ENCODE results near the gene LLPH. TPM values are rescaled to one million over a fixed set of nuclear protein-coding genes. Genes with fewer than 3 reads are reported as not detected.

LLPH gene
- total RNA-seq, 1 experiment from 2014 or later, result 31.5 TPM

DNA sequence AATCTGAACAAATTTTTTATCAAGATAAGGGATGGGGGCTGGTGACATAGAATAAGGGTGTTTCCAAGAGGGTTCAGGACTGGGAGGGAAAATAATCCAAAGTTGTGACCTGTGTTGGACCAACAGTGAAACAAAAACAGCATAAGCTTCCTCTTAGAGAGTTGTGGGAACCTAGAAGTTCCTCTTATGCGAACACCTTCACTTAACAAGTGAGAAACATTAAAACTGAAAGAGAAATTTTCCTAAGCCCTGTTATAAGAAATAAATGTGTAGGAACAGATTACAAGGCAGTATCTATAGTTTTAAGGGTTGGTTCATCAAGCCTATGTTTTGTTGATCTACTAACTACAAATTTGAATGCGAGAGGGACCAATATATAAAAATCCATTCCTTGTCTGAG lies 58.4 kb downstream of the LLPH start (continued):
- TF ChIP-seq, protein P1, sequence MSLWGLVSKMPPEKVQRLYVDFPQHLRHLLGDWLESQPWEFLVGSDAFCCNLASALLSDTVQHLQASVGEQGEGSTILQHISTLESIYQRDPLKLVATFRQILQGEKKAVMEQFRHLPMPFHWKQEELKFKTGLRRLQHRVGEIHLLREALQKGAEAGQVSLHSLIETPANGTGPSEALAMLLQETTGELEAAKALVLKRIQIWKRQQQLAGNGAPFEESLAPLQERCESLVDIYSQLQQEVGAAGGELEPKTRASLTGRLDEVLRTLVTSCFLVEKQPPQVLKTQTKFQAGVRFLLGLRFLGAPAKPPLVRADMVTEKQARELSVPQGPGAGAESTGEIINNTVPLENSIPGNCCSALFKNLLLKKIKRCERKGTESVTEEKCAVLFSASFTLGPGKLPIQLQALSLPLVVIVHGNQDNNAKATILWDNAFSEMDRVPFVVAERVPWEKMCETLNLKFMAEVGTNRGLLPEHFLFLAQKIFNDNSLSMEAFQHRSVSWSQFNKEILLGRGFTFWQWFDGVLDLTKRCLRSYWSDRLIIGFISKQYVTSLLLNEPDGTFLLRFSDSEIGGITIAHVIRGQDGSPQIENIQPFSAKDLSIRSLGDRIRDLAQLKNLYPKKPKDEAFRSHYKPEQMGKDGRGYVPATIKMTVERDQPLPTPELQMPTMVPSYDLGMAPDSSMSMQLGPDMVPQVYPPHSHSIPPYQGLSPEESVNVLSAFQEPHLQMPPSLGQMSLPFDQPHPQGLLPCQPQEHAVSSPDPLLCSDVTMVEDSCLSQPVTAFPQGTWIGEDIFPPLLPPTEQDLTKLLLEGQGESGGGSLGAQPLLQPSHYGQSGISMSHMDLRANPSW (CRISPR knock-in tag; conservative IDR thresholded peaks at IDR 0.05; ENCODE audit: low read depth), result no peak
- TF ChIP-seq SP1 (CRISPR knock-in tag; conservative IDR thresholded peaks at IDR 0.05) (no peak), ZNF671 (CRISPR knock-in tag; IDR thresholded peaks at IDR 0.05) (no peak), NFATC4 (CRISPR knock-in tag; IDR thresholded peaks at IDR 0.05) (no peak)
- TF ChIP-seq, protein P2, sequence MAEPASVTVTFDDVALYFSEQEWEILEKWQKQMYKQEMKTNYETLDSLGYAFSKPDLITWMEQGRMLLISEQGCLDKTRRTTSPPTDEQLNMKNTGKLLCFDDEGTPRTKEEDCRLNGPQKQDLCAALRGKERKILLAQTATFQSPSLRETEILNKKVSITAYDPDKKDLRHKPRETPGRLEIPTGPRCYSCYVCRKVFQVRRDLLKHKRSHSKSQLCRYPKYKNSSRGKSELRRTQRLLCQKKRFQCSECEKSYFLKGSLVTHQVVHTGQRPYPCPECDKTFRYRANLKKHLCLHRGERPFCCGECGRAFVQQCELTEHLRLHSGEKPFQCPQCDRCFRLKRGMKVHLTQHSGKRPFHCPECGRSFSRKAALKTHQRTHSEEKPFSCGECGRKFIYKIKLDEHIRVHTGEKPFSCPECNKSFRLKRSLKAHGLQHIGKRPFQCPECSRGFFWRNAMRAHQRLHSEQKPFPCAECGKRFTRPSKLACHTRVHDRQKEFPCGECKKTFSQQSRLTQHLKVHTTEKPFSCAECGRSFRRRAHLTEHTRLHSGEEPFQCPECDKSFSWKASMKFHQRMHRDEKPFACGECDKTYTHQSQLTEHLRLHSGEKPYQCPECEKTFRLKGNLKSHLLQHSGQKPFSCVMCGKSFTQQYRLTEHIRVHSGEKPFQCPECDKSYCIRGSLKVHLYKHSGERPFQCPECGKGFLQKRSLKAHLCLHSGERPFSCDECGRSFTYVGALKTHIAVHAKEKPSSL (CRISPR knock-in tag; conservative IDR thresholded peaks at IDR 0.05), result no peak
- TF ChIP-seq, protein P3, sequence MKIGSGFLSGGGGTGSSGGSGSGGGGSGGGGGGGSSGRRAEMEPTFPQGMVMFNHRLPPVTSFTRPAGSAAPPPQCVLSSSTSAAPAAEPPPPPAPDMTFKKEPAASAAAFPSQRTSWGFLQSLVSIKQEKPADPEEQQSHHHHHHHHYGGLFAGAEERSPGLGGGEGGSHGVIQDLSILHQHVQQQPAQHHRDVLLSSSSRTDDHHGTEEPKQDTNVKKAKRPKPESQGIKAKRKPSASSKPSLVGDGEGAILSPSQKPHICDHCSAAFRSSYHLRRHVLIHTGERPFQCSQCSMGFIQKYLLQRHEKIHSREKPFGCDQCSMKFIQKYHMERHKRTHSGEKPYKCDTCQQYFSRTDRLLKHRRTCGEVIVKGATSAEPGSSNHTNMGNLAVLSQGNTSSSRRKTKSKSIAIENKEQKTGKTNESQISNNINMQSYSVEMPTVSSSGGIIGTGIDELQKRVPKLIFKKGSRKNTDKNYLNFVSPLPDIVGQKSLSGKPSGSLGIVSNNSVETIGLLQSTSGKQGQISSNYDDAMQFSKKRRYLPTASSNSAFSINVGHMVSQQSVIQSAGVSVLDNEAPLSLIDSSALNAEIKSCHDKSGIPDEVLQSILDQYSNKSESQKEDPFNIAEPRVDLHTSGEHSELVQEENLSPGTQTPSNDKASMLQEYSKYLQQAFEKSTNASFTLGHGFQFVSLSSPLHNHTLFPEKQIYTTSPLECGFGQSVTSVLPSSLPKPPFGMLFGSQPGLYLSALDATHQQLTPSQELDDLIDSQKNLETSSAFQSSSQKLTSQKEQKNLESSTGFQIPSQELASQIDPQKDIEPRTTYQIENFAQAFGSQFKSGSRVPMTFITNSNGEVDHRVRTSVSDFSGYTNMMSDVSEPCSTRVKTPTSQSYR (CRISPR knock-in tag; IDR thresholded peaks at IDR 0.05), result no peak

DNA sequence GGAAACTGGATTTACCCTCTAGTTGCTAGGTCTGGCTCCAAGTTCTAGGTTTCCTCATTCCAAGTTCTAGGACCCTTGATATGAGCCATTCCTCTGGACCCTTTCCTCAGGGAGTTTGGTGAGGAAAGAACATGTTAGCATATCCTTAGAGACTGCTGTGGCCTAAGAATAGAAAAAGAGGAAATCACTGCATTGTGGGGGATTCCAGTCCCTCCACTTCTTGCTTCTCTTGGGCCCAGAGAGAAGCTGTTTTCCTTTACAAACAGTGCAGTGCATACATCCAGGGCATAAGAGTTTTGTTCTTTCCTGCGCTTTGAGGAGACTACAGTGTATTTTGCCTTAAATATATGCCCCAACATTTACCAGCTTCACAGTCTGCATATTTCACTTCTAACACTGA lies 59.0 kb downstream of the LLPH start:
- Mint-ChIP-seq H3K36me3 (no peaks in the 10 kb centered on the region), H3K9me3 (peaks cover 4% of the 10 kb centered on the region), H3K27me3 (ENCODE audit: low read depth) (no peaks in the 10 kb centered on the region), H3K27ac (no peak overlapping the region), H3K4me1 (peaks cover 11% of the 10 kb centered on the region), H3K4me3 (no peak overlapping the region)
- ATAC-seq, result no peak
- TF ChIP-seq, protein P4, sequence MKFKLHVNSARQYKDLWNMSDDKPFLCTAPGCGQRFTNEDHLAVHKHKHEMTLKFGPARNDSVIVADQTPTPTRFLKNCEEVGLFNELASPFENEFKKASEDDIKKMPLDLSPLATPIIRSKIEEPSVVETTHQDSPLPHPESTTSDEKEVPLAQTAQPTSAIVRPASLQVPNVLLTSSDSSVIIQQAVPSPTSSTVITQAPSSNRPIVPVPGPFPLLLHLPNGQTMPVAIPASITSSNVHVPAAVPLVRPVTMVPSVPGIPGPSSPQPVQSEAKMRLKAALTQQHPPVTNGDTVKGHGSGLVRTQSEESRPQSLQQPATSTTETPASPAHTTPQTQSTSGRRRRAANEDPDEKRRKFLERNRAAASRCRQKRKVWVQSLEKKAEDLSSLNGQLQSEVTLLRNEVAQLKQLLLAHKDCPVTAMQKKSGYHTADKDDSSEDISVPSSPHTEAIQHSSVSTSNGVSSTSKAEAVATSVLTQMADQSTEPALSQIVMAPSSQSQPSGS (CRISPR knock-in tag; IDR thresholded peaks at IDR 0.05; ENCODE audit: borderline replicate concordance, low read depth), result no peak
- TF ChIP-seq CREM (CRISPR knock-in tag; IDR thresholded peaks at IDR 0.05), result no peak
- TF ChIP-seq IRF2 (CRISPR knock-in tag; IDR thresholded peaks at IDR 0.05; ENCODE audit: borderline replicate concordance, low read depth), result no peak
- TF ChIP-seq ATF1 (CRISPR knock-in tag; IDR thresholded peaks at IDR 0.05), result no peak
- TF ChIP-seq, protein P5, sequence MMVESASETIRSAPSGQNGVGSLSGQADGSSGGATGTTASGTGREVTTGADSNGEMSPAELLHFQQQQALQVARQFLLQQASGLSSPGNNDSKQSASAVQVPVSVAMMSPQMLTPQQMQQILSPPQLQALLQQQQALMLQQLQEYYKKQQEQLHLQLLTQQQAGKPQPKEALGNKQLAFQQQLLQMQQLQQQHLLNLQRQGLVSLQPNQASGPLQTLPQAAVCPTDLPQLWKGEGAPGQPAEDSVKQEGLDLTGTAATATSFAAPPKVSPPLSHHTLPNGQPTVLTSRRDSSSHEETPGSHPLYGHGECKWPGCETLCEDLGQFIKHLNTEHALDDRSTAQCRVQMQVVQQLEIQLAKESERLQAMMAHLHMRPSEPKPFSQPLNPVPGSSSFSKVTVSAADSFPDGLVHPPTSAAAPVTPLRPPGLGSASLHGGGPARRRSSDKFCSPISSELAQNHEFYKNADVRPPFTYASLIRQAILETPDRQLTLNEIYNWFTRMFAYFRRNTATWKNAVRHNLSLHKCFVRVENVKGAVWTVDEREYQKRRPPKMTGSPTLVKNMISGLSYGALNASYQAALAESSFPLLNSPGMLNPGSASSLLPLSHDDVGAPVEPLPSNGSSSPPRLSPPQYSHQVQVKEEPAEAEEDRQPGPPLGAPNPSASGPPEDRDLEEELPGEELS (CRISPR knock-in tag; IDR thresholded peaks at IDR 0.05), result no peak
- TF ChIP-seq OVOL2 (CRISPR knock-in tag; IDR thresholded peaks at IDR 0.05; ENCODE audit: borderline replicate concordance), result no peak
- TF ChIP-seq, protein P6, sequence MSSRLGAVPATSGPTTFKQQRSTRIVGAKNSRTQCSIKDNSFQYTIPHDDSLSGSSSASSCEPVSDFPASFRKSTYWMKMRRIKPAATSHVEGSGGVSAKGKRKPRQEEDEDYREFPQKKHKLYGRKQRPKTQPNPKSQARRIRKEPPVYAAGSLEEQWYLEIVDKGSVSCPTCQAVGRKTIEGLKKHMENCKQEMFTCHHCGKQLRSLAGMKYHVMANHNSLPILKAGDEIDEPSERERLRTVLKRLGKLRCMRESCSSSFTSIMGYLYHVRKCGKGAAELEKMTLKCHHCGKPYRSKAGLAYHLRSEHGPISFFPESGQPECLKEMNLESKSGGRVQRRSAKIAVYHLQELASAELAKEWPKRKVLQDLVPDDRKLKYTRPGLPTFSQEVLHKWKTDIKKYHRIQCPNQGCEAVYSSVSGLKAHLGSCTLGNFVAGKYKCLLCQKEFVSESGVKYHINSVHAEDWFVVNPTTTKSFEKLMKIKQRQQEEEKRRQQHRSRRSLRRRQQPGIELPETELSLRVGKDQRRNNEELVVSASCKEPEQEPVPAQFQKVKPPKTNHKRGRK (CRISPR knock-in tag; IDR thresholded peaks at IDR 0.05; ENCODE audit: borderline replicate concordance), result no peak
- TF ChIP-seq, protein P7, sequence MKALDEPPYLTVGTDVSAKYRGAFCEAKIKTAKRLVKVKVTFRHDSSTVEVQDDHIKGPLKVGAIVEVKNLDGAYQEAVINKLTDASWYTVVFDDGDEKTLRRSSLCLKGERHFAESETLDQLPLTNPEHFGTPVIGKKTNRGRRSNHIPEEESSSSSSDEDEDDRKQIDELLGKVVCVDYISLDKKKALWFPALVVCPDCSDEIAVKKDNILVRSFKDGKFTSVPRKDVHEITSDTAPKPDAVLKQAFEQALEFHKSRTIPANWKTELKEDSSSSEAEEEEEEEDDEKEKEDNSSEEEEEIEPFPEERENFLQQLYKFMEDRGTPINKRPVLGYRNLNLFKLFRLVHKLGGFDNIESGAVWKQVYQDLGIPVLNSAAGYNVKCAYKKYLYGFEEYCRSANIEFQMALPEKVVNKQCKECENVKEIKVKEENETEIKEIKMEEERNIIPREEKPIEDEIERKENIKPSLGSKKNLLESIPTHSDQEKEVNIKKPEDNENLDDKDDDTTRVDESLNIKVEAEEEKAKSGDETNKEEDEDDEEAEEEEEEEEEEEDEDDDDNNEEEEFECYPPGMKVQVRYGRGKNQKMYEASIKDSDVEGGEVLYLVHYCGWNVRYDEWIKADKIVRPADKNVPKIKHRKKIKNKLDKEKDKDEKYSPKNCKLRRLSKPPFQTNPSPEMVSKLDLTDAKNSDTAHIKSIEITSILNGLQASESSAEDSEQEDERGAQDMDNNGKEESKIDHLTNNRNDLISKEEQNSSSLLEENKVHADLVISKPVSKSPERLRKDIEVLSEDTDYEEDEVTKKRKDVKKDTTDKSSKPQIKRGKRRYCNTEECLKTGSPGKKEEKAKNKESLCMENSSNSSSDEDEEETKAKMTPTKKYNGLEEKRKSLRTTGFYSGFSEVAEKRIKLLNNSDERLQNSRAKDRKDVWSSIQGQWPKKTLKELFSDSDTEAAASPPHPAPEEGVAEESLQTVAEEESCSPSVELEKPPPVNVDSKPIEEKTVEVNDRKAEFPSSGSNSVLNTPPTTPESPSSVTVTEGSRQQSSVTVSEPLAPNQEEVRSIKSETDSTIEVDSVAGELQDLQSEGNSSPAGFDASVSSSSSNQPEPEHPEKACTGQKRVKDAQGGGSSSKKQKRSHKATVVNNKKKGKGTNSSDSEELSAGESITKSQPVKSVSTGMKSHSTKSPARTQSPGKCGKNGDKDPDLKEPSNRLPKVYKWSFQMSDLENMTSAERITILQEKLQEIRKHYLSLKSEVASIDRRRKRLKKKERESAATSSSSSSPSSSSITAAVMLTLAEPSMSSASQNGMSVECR (CRISPR knock-in tag; IDR thresholded peaks at IDR 0.05; ENCODE audit: borderline replicate concordance), result no peak
- no peak for TF ChIP-seq NR1H2 (CRISPR knock-in tag; IDR thresholded peaks at IDR 0.05)
- TF ChIP-seq, protein P8, sequence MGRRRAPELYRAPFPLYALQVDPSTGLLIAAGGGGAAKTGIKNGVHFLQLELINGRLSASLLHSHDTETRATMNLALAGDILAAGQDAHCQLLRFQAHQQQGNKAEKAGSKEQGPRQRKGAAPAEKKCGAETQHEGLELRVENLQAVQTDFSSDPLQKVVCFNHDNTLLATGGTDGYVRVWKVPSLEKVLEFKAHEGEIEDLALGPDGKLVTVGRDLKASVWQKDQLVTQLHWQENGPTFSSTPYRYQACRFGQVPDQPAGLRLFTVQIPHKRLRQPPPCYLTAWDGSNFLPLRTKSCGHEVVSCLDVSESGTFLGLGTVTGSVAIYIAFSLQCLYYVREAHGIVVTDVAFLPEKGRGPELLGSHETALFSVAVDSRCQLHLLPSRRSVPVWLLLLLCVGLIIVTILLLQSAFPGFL (CRISPR knock-in tag; IDR thresholded peaks at IDR 0.05; ENCODE audit: borderline replicate concordance), result no peak
- no peak for DNase-seq (ENCODE audit: low spot score)
- ChIA-PET CTCF (no interaction called here), POLR2A (no interaction called here)

Measured in WTC11 (cell line).